SK-N-SH (cell line): ENCODE measurements around the gene MMAB. TPM values are rescaled to one million over a fixed set of nuclear protein-coding genes. Genes with fewer than 3 reads are reported as not detected.
A peak's percentile ranks its signal among the peaks of the same experiment; 100 is the strongest.

Experiments used
- CTCF ChIA-PET: fragments of 300-600, 350-600 bp; formaldehyde crosslinking; extraction: SDS; loops from one replicate; lab custom pipeline; 2021; lab: Yijun Ruan, JAX
- POLR2A ChIA-PET: fragments of 350-600 bp; sonication (Branson Sonifier 250); formaldehyde crosslinking; extraction: SDS; loops from one replicate; lab custom pipeline; 2020; ENCODE audit warnings: antibody characterized with exemption, inconsistent platforms; lab: Yijun Ruan, JAX
- DNase-seq: peaks from one replicate; pipeline ENCODE4 v3.0.0; 2012
- H2AFZ ChIP-seq: fragments of 200-600 bp; sonication (generic); 2 replicates; pipeline ENCODE4 v1.8.1; 2016; ENCODE audit warnings: antibody characterized with exemption, mild to moderate bottlenecking, low read depth
- H3F3A ChIP-seq: fragments of 200-600 bp; sonication (generic); replicated peaks from 2 replicates; pipeline ENCODE3; 2016; ENCODE audit warnings: antibody characterized with exemption, mild to moderate bottlenecking; ENCODE audit not compliant: insufficient read depth
- H3K27ac ChIP-seq, 2 experiments: fragments of 200-500 bp in 1 of 2; fragments of 200-600 bp in 1 of 2; sonication (Bioruptor generic) in 1 of 2; sonication (generic), shearing (Covaris generic) in 1 of 2; 2 replicates each; pipeline versions ENCODE4 v1.5.1 to v1.6.1; 2014 to 2016; ENCODE audit warnings: low read depth in 2 of 2, inconsistent platforms in 1 of 2, low read length in 1 of 2, mild to moderate bottlenecking in 1 of 2, mixed read lengths in 1 of 2
- H3K27me3 ChIP-seq: fragments of 200-600 bp; sonication (generic), shearing (Covaris generic); 2 replicates; pipeline ENCODE4 v1.6.1; 2016; ENCODE audit warnings: mixed run types; ENCODE audit not compliant: insufficient read depth
- H3K36me3 ChIP-seq, 2 experiments: fragments of 200-500 bp in 1 of 2; fragments of 200-600 bp in 1 of 2; sonication (Bioruptor generic) in 1 of 2; sonication (generic) in 1 of 2; replicated peaks in 1 of 2; 2 replicates each; pipeline versions ENCODE3 to v1.5.1; 2014 to 2016; ENCODE audit warnings: low read length in 1 of 2, mild to moderate bottlenecking in 1 of 2; ENCODE audit not compliant: insufficient read depth in 2 of 2, control insufficient read depth in 1 of 2
- H3K4me1 ChIP-seq, 2 experiments: fragments of 200-500 bp in 1 of 2; fragments of 200-600 bp in 1 of 2; sonication (Bioruptor generic) in 1 of 2; sonication (generic), shearing (Covaris generic) in 1 of 2; 2 replicates each; pipeline versions ENCODE4 v1.5.1 to v1.6.1; 2014 to 2016; ENCODE audit warnings: low read depth in 1 of 2, low read length in 1 of 2, mixed run types in 1 of 2; ENCODE audit not compliant: insufficient read depth in 2 of 2, control insufficient read depth in 1 of 2
- H3K4me2 ChIP-seq: fragments of 200-600 bp; sonication (generic), shearing (Covaris generic); 2 replicates; pipeline ENCODE4 v1.6.1; 2017; ENCODE audit warnings: mixed run types
- H3K4me3 ChIP-seq, 2 experiments: fragments of 200-500 bp in 1 of 2; fragments of 200-600 bp in 1 of 2; sonication (Bioruptor generic) in 1 of 2; sonication (generic), shearing (Covaris generic) in 1 of 2; 2 replicates each; pipeline versions ENCODE4 v1.5.1 to v1.8.1; 2014 to 2016; ENCODE audit warnings: low read depth in 2 of 2, inconsistent platforms in 1 of 2, low read length in 1 of 2, mild to moderate bottlenecking in 1 of 2, mixed read lengths in 1 of 2, moderate library complexity in 1 of 2
- H3K79me2 ChIP-seq: fragments of 200-600 bp; sonication (generic); 2 replicates; pipeline ENCODE4 v1.8.1; 2017; ENCODE audit warnings: mild to moderate bottlenecking; ENCODE audit not compliant: insufficient read depth
- H3K9ac ChIP-seq: fragments of 200-600 bp; sonication (generic); 2 replicates; pipeline ENCODE4 v1.6.1; 2017; ENCODE audit warnings: mixed run types
- H3K9me2 ChIP-seq: fragments of 200-600 bp; sonication (generic); 2 replicates; pipeline ENCODE4 v1.6.1; 2017; ENCODE audit warnings: mixed run types
- H3K9me3 ChIP-seq: fragments of 200-600 bp; sonication (generic); 2 replicates; pipeline ENCODE4 v1.6.1; 2017; ENCODE audit warnings: mixed run types, mild to moderate bottlenecking, moderate library complexity
- H4K20me1 ChIP-seq: fragments of 200-600 bp; sonication (generic); 2 replicates; pipeline ENCODE4 v1.6.1; 2017; ENCODE audit warnings: mild to moderate bottlenecking, mixed run types; ENCODE audit not compliant: insufficient read depth
- FOSL2 ChIP-seq: IDR thresholded peaks from 2 replicates; pipeline ENCODE4 v1.4.0; 2012; ENCODE audit warnings: low read depth, mild to moderate bottlenecking, moderate library complexity, borderline replicate concordance
- FOXJ3 ChIP-seq: sonication (generic); formaldehyde crosslinking; IDR thresholded peaks from 2 replicates; pipeline ENCODE4 v1.5.1; 2020; ENCODE audit warnings: mild to moderate bottlenecking, missing genetic modification reagents
- FOXM1 ChIP-seq: IDR thresholded peaks from 2 replicates; pipeline ENCODE4 v1.4.0; 2012; ENCODE audit warnings: low read depth, mild to moderate bottlenecking
- GATA2 ChIP-seq: sonication (generic); formaldehyde crosslinking; IDR thresholded peaks from 2 replicates; pipeline ENCODE4 v1.5.0; 2020; ENCODE audit warnings: mild to moderate bottlenecking, missing genetic modification reagents
- MEF2A ChIP-seq: IDR thresholded peaks from 2 replicates; pipeline ENCODE4 v1.4.0; 2012; ENCODE audit warnings: low read depth, borderline replicate concordance
- NFIC ChIP-seq: IDR thresholded peaks from 2 replicates; pipeline ENCODE4 v1.4.0; 2012; ENCODE audit warnings: borderline replicate concordance
- RXRA ChIP-seq: IDR thresholded peaks from 2 replicates; pipeline ENCODE4 v1.4.0; 2012; ENCODE audit warnings: low read depth, mild to moderate bottlenecking, borderline replicate concordance
- SIN3A ChIP-seq: IDR thresholded peaks from 2 replicates; pipeline ENCODE4 v1.6.1; 2012; ENCODE audit warnings: low read depth, mild to moderate bottlenecking, low read length, moderate library complexity, borderline replicate concordance
- TAF1 ChIP-seq: IDR thresholded peaks from 2 replicates; pipeline ENCODE4 v1.6.1; 2012; ENCODE audit warnings: low read depth, mild to moderate bottlenecking, low read length, moderate library complexity, borderline replicate concordance
- WGBS: methylation state at CpG from one replicate; pipeline ENCODE4 v1.1.6; 2017; ENCODE audit warnings: low lambda C conversion rate; 5-methylcytosine and 5-hydroxymethylcytosine counted together
- polyA plus RNA-seq, 3 experiments: library from polyadenylated mRNA; depleted of rRNA; stranded (reverse); fragments of >200 nt; gene quantifications; 2 replicates each; pipeline ENCODE4 v1.2.3, GENCODE V29; 2012

The MMAB gene
- polyA plus RNA-seq, 1 of the 3 experiments (the other 2 are of a cell fraction): 15.9 TPM

- TF ChIP-seq GATA2 (no peak), FOSL2 (no peak)
These were observed 63.1 kb downstream of the MMAB start (continued) for GRCh38 chr12:109510196-109510595.

GRCh38 chr12:109504068-109504467 is 69.2 kb downstream of the MMAB start:
- TF ChIP-seq MEF2A (no peak), SIN3A (no peak), TAF1 (no peak), RXRA (no peak), NFIC (0 out of 2 replicates have a peak, but pooled peaks have one; percentile 32), FOXM1 (no peak), FOXJ3 (CRISPR knock-in tag) (no peak)
- TF ChIP-seq, all 33 proteins: peak for 1
- Histone ChIP-seq H3K9me2 (no peaks in the 10 kb centered on the region), H4K20me1 (no peaks in the 10 kb centered on the region), H2AFZ (no peak overlapping the region), H3K4me2 (no peak overlapping the region), H3K79me2 (no peaks in the 10 kb centered on the region), H3K4me1 (no peaks in the 10 kb centered on the region; a peak in 1 of 4 replicates), H3K27me3 (no peaks in the 10 kb centered on the region), H3K9me3 (no peaks in the 10 kb centered on the region), H3K4me3 (no peak overlapping the region), H3F3A (no peaks in the 10 kb centered on the region), H3K27ac (no peak overlapping the region), H3K9ac (no peak overlapping the region), H3K36me3 (peaks cover 46 to 90% of the 10 kb centered on the region in 2 experiments)
- ChIA-PET POLR2A (no interaction called here), CTCF (interaction anchor here (0.9 to 1.6 kb wide), 3 partner anchors 15 to 341 kb away, joined by 3 to 6 read pairs (median 5); no protein-coding TSS in a partner anchor)
- DNase-seq: no peak
- WGBS: 38% methylated on average over 1 of the region's 1 CpG

Other genes with a start within 250 kb of the MMAB start
- gene MYO1H, start 225.6 kb downstream of the MMAB start, polyA plus RNA-seq (2012; rRNA removed): not detected in 2 replicates
- gene KCTD10, start 96.2 kb downstream of the MMAB start, polyA plus RNA-seq (2012; rRNA removed): 66.9 and 92.9 TPM in 2 replicates
- gene UBE3B, start 95.9 kb downstream of the MMAB start, polyA plus RNA-seq (2012; rRNA removed): 28.6 and 31.9 TPM in 2 replicates
- 6.3 and 7.0 TPM in 2 replicates for gene MVK, start 290 bp upstream of the MMAB start, polyA plus RNA-seq (2012; rRNA removed)
- 1.6 and 4.2 TPM in 2 replicates for gene FAM222A, start 140.3 kb upstream of the MMAB start, polyA plus RNA-seq (2012; rRNA removed)